Left ventricle myocardium superior (tissue), 1 donor: ENCODE results near the gene PATJ. TPM values are rescaled to one million over a fixed set of nuclear protein-coding genes. Genes with fewer than 3 reads are reported as not detected.

Experiments used
- ATAC-seq: fragments of 200-7000 bp; cut with Tn5 transposase; one replicate; pipeline ENCODE4 v1.9.1; 2020; ENCODE audit warnings: mild to moderate bottlenecking, moderate library complexity
- DNase-seq: peaks from one replicate; pipeline ENCODE4 v3.0.0-alpha.2; 2020
- intact Hi-C: fragments of 100-400 bp; cut with micrococcal nuclease; formaldehyde crosslinking; loops from one replicate; pipeline ENCODE4 v1.11.0; 2022
- total RNA-seq: library from RNA; stranded (reverse); fragmentation: NEBNext Ultra II Directional; extraction: Animal tissue kit (Norgen Biotek cat#: 25700); gene quantifications from one replicate; pipeline ENCODE4 v1.2.1, GENCODE V29; 2021
- donor health status: DM: no; HTN: yes; CAD: no; lungs with severe emphysema.

Gene PATJ
- total RNA-seq, 1 donor from 2014 or later = 125 TPM

DNA sequence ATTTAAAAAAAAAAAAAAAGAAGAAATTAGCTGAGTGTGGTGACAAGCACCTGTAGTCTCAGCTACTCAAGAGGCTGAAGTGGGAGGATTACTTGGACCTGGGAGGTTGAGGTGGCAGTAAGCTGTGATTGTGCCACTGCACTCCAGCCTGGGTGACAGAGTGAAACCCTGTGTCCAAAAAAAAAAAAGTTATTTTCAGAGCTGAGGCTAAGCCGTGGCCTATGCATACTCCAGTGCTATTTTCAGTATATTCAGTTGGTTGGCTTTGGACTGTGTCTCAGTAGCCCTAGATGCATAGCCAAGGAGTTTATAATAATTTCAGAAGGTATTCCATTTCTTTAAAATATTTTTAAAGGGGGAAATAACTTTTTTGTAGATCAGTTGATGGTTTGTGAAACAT, 311.9 kb downstream of the PATJ start:
- ATAC-seq (peak; percentile 86), DNase-seq (no peak)
- intact Hi-C loops = no loop called here

GRCh38 chr1:62057230-62057629, 314.9 kb downstream of the PATJ start:
- intact Hi-C loops = no loop called here
- DNase-seq (no peak), ATAC-seq (no peak)

DNA sequence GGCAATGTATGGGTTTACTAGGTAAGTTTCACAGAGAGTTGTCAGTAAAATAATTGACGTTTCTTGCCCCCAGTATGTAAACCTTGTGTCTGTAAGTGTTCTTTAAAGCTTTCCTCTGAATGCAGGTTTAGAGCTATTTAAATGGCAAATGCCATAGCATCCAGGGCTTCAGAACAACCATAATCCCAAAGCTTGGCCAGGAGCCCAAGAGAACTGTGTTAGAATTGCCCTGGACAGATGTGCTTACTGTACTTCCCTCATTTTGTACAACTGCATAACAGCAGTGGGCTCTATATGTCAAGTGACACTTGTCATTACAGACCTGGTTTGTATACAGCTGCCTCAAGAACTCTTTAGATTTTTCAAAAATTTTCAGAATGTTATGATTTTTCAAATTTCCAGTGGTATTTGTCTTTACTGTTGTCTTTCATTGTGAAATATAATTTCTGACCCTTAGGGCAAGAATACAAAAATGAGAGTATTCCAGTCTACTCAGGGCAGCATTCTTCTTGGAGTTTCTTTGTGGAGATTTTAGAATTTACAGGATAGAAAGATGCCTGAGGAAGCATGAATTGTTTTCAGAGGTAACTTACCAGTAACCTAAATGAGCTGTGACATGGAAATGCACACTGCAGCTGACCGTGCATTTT, 315.5 kb downstream of the PATJ start:
- DNase-seq (no peak), ATAC-seq (peak; percentile 39)
- intact Hi-C loops = no loop called here

GRCh38 chr1:62058956-62059355, 316.7 kb downstream of the PATJ start:
- intact Hi-C loops = no loop called here
- ATAC-seq = no peak
- no peak for DNase-seq

- DNase-seq (no peak), ATAC-seq (no peak)
- intact Hi-C loops = loop anchor here (10.0 kb wide), 1 partner anchor 107 kb away; no protein-coding TSS in a partner anchor
Measured at GRCh38 chr1:62062087-62062486, 319.8 kb downstream of the PATJ start.

DNA sequence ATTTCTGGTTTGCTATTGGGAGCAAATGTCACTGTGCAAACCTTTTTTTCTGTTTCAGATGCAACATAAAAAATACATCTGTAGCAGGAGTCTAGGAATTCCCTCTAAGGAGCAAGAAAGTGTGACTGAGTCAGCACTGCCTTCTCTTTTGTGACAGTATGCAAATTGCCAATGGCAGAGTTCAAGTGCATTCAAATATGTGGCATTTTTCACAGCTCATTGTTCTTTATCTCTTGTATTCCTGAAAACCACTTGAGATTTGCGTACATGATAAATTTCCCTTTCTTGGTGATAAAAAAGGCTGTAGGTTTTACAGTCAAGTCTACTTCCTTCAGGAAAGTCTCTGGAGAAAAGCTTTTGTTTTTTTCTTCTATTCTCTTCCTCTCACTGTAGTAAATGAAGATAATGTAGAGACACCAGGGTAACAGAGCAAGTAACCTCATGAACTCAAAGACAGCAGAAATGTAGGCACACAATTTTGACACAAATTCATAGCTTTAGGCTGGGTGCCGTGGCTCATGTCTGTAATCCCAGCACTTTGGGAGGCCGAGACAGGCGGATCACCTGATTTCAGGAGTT, 322.6 kb downstream of the PATJ start:
- ATAC-seq (no peak), DNase-seq (no peak)
- intact Hi-C loops = loop anchor here (10.0 kb wide), 1 partner anchor 110 kb away; no protein-coding TSS in a partner anchor

DNA sequence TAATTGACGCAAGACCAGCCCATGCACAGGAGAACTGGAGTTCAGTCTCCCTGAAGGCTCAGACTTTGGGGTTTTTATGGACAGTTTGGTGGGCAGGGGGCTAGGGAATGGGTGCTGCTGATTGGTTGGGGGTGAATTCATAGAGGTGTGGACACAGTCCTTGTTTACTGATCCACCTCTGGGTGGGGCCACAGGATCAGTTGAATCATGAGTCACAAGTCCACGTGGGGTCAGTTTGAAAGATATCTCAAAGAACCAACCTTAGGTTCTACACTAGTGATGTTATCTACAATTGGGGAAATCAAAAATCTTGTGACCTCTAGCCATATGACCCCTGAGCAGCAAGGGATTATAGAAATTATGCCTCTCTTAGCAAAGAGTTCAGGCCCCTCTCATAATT, 324.4 kb downstream of the PATJ start:
- no peak for DNase-seq
- no peak for ATAC-seq
- intact Hi-C loops = loop anchor here (10.0 kb wide), 1 partner anchor 112 kb away; no protein-coding TSS in a partner anchor

DNA sequence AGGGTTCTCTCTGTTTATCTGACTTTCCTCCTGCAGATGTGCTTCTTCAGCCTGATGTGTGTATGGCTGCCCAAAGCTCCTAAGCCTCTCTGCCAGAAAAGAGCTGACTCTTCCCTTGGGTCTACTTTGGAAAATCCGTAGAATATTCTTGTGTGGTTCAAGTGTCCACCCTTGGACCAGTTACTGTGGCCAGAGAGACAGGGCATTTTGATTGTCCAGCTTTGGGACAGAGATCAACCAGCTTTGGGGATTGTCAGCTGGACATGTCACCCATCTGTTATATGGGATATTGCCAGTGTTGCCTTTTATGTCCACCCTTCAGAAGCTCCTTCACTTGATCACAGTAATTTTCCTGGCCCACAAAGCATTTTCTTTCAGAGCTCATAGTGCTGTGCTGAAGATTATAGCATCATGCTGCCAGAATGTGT, 326.1 kb downstream of the PATJ start:
- DNase-seq (no peak), ATAC-seq (peak; percentile 82)
- intact Hi-C loops = loop anchor here (10.0 kb wide), 1 partner anchor 114 kb away; no protein-coding TSS in a partner anchor

DNA sequence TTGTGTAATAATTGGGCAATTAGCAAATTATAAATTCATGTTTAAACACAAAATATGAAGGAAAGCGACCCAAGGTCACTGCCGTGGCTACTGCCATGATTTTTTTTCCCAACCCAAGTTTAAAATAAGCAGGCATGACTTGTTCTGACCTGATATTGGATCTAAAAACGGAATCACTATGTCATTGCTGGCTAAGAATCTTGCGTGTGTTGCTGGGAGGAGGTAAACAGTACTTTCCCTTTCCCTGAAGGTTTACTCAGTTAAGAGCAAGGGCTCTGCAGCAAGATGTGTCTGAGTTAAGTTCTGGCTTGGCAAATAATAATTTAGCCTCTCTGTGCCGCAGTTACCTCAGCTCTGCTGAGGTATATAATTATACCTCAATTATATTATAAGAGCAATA, 326.7 kb downstream of the PATJ start:
- no peak for DNase-seq
- intact Hi-C loops = loop anchor here (10.0 kb wide), 1 partner anchor 114 kb away; no protein-coding TSS in a partner anchor

GRCh38 chr1:62070384-62071011, 328.2 kb downstream of the PATJ start:
- DNase-seq (no peak), ATAC-seq (no peak)
- intact Hi-C loops = no loop called here

More for the DNA sequence above, 326.7 kb downstream of the PATJ start:
- peak; percentile 90 for ATAC-seq

- ATAC-seq = no peak
- intact Hi-C loops = no loop called here
- no peak for DNase-seq
Measured at GRCh38 chr1:62071695-62072094, 329.4 kb downstream of the PATJ start.

GRCh38 chr1:62076286-62076685, 334.0 kb downstream of the PATJ start:
- DNase-seq (no peak), ATAC-seq (peak; percentile 31)
- intact Hi-C loops = no loop called here

- intact Hi-C loops = no loop called here
- DNase-seq = no peak
- ATAC-seq = no peak
Measured at GRCh38 chr1:62077821-62078220, 335.5 kb downstream of the PATJ start.

DNA sequence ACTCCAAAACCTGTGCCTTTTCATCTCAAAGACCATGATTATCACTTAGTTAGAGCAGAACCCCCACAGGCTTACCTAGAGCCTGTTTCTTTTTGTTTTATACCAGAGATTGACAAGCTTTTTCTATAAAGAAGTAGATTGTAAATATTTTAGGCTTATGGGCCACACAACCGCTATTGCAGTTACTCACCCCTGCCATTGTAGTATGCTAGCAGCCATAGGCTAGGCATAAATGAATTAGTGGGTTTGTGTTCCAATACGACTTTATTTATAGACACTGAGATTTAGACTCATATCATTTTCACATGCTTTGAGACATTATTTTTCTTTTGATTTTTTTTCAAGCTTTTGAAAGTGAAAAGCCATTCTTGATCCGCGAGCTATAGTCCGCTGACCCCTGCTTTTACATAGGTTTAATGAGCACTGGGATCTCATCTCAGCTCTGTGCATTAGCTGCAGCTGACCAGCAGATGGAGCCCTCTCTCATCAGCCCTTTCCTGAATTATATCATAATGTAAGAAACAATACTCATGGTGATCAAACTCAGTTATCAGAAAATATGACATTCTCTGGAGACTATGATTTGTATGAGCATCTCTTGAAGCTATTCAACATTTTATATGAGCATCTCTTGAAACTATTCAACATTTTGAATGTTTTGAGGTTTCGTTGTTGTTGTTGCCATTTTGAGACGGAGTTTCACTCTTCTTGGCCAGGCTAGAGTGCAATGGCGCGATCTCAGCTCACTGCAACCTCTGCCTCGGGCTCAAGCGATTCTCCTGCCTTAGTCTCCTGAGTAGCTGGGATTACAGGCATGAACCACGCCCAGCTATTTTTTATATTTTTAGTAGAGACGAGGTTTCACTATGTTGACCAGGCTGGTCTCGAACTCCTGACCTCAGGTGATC, 340.4 kb downstream of the PATJ start:
- DNase-seq = no peak
- intact Hi-C loops = no loop called here
- ATAC-seq = peak; percentile 59

GRCh38 chr1:62084310-62084890, 342.1 kb downstream of the PATJ start:
- ATAC-seq (peak; percentile 31), DNase-seq (no peak)
- intact Hi-C loops = no loop called here

DNA sequence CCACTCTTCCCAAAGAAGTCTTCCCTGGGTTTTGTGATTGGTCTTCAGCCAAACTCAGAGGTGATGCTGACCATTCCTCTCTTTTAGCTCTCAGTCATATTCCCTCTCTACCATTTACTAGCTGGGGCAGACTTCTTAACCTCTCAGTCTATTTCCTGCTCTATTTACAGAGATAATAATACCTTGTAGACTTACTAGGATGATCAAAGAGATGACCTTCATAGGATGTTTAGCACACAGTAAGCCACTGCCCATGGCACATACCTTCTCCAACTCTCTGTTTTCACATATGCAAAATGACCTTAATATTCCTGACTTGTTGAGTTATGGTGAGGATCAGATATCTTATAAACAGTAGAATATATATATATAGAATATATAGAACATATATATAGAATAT, 346.2 kb downstream of the PATJ start:
- DNase-seq = no peak
- no peak for ATAC-seq
- intact Hi-C loops = no loop called here

- intact Hi-C loops = no loop called here
- no peak for ATAC-seq
- no peak for DNase-seq
Measured at GRCh38 chr1:62089570-62089969, 347.3 kb downstream of the PATJ start.

DNA sequence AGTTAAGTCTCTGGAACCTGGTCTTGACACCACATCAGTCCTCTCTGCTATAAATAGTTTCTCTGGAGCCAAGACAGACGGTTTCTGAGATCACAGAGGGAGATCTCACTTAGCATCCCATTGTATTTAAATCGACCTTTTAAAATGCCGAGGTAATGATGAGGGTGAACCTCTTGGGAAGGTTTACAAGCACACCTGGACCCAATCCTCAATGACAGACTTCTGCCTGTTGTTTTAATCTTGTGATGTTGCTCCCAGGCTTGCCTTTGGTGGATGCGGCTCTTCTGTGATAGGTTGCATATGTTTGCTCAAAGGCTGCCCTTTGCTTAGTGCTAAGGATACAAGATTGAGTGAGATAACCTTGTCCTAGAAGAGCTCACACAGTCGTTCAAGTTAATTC, 347.7 kb downstream of the PATJ start:
- DNase-seq (no peak), ATAC-seq (no peak)
- intact Hi-C loops = no loop called here

GRCh38 chr1:62092110-62092509, 349.8 kb downstream of the PATJ start:
- ATAC-seq (no peak), DNase-seq (no peak)
- intact Hi-C loops = no loop called here
